Sciatic nerve (tissue), 2 donors: ENCODE data around the gene KCTD10. TPM values are rescaled to one million over a fixed set of nuclear protein-coding genes. Genes with fewer than 3 reads are reported as not detected.

Experiments
- ATAC-seq: fragments of 200-7000 bp; cut with Tn5 transposase; one replicate; pipeline ENCODE4 v1.9.1; 2020; ENCODE audit warnings: mild to moderate bottlenecking, moderate library complexity
- DNase-seq: peaks from one replicate; pipeline ENCODE4 v3.0.0-alpha.2; 2020; ENCODE audit warnings: low spot score
- intact Hi-C: fragments of 100-400 bp; cut with DNase I; formaldehyde crosslinking; loops from one replicate; pipeline ENCODE4 v1.14.2; 2022
- total RNA-seq: library from RNA; stranded (reverse); fragmentation: NEBNext Ultra II Directional; extraction: Animal tissue kit (Norgen Biotek cat#: 25700); gene quantifications from one replicate; pipeline ENCODE4 v1.2.1, GENCODE V29; 2021
- donor health status: DM: no; HTN: no; CAD: no.
- donor health status: DM: no; HTN: no; CAD: no.

Gene KCTD10
- total RNA-seq, 1 donor from 2014 or later = 88.8 TPM

DNA sequence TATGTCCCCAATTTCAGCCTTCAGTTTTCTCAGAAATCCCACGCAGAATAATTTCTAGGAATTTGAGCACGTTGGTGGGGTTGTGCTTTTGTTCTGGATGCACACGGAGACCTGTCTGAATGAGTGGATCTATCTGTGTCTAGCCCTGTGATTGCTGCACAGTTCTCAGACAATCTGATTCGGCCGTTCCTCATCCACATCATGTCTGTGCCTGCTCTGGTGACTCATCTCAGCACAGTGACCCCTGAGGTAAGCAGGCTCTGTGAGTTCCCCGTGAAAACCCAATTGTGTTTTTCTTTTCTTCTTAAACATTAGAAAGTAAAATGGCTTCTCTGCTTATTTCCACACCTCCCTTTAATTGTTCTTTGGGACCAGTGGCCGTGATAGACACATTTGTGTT, 20.6 kb upstream of the KCTD10 start:
- intact Hi-C loops = no loop called here
- DNase-seq = no peak
- ATAC-seq = no peak

DNA sequence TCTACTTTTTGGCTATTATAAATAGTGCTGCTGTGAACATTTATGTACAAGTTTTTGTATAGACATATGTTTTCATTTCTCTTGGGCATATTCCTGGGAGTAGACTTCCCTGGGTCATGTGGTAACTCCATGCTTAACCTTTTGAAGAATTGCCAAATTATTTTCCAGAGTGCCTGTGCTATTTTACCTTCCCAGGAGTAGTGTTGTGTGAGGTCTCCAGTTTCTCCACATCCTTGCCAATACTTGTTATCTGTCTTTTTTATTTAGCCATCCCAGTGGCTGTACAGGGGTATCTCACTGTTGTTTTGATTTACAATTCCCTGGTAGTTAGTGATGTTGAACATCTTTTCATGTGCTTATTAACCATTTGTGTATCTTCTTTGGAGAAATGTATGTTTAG, 19.2 kb upstream of the KCTD10 start:
- ATAC-seq (no peak), DNase-seq (no peak)
- intact Hi-C loops = no loop called here

DNA sequence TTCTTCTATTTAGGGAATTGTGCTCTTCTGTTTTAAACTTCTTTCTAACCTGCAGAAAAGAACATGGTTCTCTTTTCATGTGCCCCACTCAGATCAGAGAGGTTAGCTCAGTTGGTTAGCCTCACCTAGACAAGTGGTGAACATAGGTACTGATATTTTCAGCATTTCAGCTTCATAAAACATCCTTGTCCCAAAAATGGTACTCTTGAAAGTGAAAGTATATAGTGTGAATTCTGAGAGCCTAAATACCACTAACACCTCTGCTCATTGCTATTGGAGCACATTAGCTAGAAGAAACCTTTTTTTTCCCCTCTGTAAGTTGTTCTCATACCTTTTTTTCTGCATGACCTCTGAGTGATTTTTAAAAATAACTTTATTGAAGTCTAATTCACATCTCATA, 17.9 kb upstream of the KCTD10 start:
- intact Hi-C loops = no loop called here
- ATAC-seq = no peak

DNA sequence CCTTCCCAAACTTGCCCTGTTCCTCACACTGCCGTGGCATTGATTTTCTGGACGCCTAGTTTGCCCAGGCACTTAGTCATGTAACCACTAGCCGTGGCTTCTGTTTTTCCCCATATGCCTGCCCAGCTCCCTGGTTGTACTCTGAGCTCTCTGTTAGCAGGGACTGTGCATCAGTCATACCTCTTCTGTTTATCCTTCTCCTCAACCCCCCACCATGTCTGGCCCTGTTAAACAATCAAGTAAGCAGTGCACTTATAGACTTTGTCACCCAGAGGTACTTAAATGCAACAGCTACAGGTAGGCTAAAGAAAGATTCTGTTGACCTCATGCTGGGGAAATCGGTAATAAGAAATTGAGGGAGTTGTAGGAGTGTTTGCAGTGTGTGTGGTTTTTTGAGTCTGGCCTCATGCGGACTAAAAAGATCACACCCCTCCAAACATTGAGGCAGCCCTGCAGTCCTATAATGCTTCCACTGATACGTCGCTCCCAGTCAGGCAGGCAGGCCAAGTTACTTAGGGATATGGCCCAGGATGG, 17.3 kb upstream of the KCTD10 start:
- DNase-seq = no peak
- intact Hi-C loops = no loop called here
- no peak for ATAC-seq

More for the DNA sequence above, 17.9 kb upstream of the KCTD10 start:
- DNase-seq = no peak

DNA sequence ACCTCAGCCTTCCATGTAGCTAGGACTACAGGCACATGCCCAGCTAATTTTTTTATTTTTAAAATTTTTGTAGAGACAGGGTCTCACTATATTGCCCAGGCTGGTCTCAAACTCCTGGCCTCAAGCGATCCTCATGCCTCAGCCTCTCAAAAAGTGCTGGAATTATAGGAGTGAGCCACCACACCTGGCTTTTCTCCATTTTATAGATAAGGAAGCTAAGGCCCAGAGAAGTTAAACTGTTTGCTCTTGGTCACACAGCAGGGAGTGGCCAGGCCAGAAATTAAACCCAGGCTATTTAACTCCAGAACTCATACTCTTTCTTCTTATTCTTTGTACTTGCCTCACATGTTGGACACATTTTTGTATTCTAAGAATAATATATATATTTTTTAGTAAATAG, 16.8 kb upstream of the KCTD10 start:
- ATAC-seq (no peak), DNase-seq (no peak)
- intact Hi-C loops = no loop called here

DNA sequence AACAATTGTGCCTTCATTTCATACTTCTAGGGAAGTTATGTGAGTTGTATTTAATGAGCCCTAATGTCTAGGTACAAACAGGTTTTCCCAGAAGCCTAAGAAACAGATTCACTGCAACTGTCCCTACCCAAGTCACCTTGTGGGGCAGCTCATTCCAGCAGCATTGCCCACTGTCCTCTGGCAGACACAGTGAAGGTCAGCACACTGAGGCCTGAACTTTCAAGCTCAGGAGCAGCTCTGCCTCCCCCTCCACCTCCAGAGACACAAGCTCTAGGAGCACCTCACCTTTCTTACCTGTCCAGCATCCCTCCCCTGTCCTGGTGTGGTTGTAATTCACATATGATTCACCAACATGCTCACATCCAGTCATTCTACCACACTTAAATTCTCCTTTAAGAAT, 16.0 kb upstream of the KCTD10 start:
- intact Hi-C loops = no loop called here
- ATAC-seq (no peak), DNase-seq (no peak)

DNA sequence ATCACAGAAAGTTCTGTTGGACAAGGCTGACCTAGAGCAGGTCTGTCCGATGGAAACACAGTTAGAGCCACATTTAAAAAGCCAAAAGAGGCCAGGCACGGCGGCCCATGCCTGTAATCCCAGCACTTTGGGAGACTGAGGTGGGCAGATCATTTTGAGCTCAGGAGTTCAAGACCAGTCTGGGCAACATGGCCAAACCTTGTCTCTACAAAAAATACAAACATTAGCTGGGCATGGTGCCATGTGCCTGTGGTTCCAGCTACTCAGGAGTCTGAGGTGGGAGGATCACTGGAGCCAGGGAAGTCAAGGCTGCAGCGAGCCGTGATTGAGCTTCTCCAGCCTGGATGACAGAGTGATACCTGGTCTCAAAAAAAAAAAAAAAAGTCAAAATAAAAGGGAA, 15.3 kb upstream of the KCTD10 start:
- DNase-seq (no peak), ATAC-seq (no peak)
- intact Hi-C loops = no loop called here

DNA sequence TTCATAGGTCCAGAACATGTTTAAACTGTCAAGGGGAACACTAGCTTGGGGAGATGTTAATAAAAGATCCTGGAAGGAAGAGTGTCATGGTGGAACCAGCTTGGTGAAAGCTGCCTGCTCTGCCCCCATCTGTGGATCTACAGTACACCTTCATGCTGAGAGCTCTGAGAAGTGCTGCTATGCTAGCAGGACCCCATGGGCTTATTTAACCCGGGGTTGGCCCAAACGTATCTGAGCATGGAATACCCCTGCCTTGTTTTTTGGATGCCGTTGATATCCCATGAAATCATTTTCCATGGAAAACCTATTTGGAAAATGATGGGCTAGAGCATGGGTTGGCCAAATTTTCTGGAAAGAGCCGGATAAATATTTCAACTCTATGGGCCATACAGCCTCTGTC, 14.6 kb upstream of the KCTD10 start:
- ATAC-seq (no peak), DNase-seq (no peak)
- intact Hi-C loops = no loop called here

DNA sequence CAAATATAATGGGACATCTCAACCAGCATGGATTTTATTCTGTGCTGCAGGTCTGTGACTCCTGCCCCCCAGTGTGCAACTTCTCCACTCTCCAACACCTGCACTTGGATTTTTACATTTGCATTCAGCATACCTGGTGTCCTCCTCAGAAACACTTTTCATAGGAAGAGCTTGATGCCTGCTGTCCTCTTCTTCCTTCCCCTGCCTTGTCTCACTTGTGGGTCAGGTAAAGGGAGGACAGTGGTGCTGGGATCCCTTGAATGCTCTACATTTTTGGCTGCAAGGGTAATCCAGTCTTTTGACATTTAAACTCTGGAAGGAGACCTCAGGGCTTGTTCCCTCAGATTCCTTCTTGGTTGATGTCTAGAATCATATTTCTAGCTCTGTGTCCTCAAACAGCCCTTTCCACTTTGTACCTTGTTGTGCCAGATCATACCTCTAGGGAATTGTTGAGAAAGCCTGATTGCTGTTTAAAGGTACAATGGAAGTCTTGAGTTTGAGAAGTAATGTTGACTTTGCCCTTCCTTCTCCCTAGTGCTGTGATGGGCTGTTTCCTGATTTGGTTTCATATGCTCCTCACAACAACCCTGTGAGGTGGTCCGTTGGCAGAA, 13.0 kb upstream of the KCTD10 start:
- DNase-seq = no peak
- ATAC-seq = no peak
- intact Hi-C loops = no loop called here

DNA sequence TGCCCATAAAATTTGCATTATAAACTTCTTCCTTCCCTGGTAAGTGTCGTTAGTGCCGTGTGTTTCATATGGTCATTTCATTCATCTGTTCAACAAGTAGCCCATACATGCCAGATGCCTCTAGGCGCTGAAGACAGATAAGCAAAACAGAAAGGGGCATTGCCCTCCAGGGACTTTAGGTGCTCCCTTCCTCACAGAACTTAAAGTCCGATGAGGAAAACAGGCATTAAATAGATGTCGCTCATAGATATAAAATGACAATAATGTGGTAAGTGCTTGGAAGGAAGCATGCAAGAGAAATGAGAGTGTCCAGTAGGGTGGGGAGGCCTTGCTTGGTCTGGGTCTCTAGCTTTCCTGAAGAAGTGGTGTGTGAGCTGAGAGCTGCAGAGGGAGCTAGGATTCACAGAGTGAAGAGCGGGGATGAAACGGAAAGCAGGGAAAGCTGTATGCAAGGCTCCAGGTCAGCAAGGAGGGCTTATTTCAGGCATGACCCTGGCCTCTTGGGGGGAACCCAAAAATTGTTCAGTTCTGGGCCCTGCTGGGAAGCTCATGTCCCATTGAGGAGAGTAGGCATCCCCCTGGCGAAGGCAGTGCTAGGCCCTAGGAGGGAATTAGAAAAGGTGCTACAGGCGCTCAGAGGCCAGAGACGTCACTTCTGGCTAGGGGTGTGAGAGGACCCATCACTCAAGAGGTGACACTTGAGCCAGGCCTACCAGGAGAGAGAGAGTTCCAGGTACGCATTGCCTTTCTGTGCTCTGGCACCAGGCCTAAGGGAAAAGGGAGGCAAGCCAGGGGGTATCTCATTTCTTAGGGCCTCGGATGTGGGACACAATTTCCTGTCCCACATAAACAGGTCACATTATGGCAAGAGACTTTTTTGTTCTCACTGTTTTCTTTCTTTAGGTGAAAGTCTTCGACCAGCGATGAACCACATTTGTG, 12.2 kb upstream of the KCTD10 start:
- intact Hi-C loops = no loop called here
- no peak for ATAC-seq
- DNase-seq = no peak

DNA sequence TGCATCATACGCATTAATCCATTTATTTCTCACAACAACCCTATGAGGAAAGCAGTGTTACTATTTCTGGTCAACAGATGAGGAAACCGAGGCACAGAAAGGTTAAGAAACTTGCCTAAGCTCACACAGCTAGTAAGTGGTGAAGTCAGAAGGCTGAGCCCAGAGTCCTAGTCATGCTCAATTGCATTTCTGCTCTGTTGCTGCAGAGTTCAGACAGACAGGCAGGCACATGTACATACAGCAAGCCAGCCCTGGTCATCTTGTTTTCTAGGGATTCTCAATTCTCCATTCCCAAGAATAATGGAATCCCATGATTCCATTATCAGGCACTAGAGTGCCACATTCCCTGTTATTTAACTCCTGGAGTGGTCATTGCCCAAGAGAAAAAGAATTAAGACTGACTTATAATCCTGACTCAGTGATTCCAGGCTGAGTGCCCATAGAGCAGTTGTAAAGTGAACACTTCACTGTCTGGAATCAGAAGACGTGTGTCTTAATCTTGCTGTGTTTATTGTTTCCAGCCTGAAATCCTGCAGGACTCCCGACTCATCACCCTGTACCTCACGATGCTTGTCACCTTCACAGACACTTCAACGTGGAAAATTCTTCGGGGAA, 11.1 kb upstream of the KCTD10 start:
- ATAC-seq = no peak
- intact Hi-C loops = no loop called here
- no peak for DNase-seq

DNA sequence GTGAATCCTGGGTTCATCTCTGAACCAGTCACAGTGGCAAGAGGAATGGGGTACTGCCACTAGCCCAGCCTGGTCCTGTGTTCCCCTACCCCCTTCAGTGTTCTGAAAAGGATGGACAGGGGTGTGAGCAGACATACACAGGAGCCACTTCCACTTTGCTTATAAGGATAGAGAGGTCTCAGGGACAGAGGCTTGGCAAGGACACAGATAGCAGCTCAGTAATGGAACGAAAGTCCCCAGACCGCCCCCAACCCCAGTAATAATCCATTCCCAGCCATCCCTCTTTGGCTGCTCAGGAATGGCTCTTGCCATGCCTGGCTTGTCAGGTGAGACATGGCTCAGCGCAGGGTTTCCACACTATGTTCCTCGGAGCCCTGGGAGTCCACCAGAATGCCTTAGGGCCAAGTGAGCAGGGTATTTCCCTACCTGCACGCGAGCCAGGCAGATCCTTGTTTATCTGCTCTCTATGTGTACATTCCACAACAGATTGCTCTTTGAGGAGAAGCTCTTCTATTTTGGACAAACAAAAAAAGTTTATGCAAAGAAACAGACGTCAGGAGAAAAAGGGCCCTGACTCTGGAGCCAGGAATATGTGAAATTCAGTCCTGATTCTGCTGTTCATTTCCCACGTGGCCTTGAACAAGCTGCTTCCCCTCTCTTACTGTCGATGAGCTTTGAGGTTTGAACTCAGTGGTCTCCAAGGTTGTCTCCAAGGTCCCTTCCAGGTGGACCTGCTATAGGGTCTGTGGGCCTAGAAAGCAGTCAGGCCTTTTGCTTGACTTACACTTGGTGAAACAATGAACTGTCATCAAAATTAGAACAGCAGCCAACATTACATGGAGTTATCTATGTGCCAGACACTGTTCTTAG, 10.3 kb upstream of the KCTD10 start:
- DNase-seq (no peak), ATAC-seq (no peak)
- intact Hi-C loops = no loop called here

DNA sequence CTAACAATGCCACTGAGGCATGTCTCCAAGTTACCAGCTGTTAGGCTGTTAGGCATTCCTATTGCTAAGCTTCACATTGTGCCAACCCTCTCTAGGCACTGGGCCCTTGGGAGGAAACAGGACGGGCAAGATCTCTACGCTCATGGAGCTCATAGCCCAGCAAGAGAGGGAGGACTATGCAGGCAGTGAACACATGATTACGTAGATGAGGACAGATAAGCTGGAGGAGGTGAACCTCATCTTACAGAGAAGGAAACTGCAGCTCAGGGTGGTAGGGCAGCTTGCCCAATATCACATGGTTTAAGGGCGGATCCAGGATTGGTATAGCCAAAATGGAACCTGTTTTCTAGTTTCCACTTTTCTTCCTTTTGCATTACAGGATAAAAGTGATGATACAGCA, 8.1 kb upstream of the KCTD10 start:
- DNase-seq (no peak), ATAC-seq (no peak)
- intact Hi-C loops = no loop called here

DNA sequence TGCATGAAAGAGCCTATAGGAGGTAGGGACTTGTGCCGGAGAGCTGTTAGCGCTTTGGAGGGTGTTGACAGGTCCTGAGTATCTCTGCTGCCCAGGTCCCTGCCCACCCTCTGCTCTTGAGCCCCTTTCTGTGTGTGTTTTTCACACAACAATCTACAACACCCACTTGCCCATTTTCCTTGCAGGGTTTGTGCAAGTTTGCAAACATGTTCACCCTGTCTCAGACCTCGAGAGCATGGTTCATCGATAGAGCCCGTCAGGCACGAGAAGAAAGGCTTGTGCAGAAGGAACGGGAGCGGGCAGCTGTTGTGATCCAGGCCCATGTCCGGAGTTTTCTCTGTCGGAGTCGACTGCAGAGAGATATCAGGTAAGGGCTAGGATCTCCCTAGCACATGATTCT, 6.2 kb upstream of the KCTD10 start:
- intact Hi-C loops = no loop called here
- no peak for ATAC-seq
- DNase-seq = no peak

DNA sequence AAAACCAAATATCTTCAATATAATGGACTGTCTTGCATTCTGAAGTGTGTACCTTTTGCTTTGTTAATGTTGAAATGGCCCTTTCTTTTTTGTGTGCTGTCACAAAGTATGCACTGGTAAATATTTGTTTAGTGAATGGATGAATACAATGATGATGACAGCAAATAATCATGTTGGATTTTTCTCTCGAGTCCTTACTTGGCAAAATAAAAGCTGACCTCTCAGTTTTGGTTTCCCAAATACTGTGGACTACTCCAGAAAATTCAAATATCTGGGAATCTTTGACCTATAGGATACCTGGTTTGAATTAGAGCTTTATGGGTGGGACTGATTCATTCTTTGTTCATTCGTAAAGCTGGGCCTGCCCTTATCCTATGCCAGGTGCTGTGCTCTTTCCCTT, 5.8 kb upstream of the KCTD10 start:
- intact Hi-C loops = no loop called here
- no peak for ATAC-seq

DNA sequence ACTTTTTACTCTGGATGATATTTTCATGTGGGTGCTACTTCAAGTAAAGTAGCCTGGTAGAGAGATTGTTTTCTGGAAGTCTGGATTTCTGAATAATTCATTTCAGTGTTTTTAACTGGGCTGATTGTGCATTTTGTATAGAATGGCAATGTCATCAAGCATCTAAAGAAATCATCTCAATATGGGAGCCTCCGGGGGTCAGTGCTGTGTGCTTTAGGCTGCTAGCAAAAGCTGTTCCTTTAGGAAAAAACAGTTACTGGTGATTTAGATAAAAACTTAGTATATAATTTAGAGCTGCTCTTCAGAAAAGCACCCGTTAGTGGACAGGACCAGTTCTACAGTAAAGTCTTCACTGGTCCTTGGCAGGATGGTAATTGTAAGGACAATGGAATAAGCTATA, 5.4 kb upstream of the KCTD10 start:
- no peak for DNase-seq
- no peak for ATAC-seq
- intact Hi-C loops = no loop called here

More for the DNA sequence above, 5.8 kb upstream of the KCTD10 start:
- no peak for DNase-seq

DNA sequence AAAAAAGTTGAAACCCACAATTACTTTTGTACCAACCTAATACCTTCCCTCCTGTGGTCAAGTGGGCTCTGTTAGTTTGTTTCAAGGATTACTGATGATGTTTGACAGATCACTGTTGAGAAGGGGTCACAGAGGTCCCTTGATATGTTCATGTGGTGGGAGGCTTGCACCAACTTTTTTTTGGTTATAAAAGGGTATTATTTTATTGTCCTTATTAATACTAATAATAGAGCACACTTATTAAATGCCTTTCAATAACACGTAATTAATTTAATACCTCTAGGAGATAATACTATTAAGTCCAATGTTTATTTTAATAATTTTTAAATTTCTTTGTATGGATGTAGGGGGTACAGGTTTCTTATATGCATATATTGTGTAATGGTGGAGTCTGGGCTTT, 4.8 kb upstream of the KCTD10 start:
- ATAC-seq (no peak), DNase-seq (no peak)
- intact Hi-C loops = no loop called here

DNA sequence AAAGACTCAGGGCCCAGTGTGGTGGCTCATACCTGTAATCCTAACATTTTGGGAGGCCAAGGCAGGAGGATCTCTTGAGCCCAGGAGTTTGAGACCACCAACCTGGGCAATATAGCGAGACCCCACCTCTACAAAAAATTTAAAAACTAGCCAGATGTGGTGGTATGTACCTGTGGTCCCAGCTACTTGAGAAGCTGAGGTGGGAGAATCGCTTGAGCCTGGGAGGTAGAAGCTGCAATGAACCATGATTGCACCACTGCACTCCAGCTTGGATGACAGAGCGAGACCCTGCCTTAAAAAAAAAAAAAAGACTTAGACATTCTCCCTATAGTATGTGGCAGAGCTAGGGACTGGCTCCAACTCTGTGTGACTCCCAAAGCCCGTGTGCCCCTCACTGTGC, 3.3 kb upstream of the KCTD10 start:
- ATAC-seq (no peak), DNase-seq (no peak)
- intact Hi-C loops = no loop called here

DNA sequence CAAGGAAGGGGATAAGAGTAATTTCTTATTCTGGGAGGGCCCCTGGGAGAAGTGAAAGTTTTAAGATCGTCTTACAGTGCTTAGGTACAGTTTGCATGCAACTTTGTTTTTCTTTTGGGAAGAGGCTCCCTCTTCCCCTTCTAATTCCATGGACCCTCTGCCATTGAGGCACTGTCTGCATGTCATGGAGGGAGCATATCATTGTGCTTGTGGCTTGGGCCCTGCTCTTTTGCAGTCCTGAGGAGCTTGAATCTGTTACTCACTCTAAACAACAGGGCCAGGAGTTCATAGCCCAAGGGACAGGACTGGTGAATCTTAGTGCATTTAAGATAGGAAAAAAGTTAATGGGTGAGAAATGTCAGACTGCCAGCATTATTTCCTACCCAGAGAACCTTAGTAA, 2.7 kb upstream of the KCTD10 start:
- intact Hi-C loops = no loop called here
- ATAC-seq = no peak

More for the DNA sequence above, 2.7 kb upstream of the KCTD10 start:
- no peak for DNase-seq
